HepG2 (cell line): Measurements from ENCODE around the gene KLF15. TPM values are rescaled to one million over a fixed set of nuclear protein-coding genes. Genes with fewer than 3 reads are reported as not detected.

Experiments used
- ATAC-seq: fragments of 200-7000 bp; cut with Tn5 transposase; 3 replicates; pipeline ENCODE4 v1.9.1; 2020; ENCODE audit warnings: mild to moderate bottlenecking, moderate library complexity
- BruUV-seq: library from RNA; stranded (reverse); fragments of 400-500 nt; replicated peaks from 2 replicates; lab custom pipeline; 2021; lab: Mats Ljungman, UMichigan
- CTCF ChIA-PET: fragments of 300-600 bp; formaldehyde crosslinking; extraction: SDS; loops from one replicate; lab custom pipeline; 2021; ENCODE audit warnings: low total read pairs, inconsistent platforms, low intra/inter-chr PET ratio; lab: Yijun Ruan, JAX
- POLR2A ChIA-PET: fragments of 350-600 bp; sonication (Branson Sonifier 250); formaldehyde crosslinking; loops from one replicate; lab custom pipeline; 2020; ENCODE audit warnings: antibody characterized with exemption, inconsistent platforms; lab: Yijun Ruan, JAX
- DNase-seq: peaks from one replicate; pipeline ENCODE4 v3.0.0-alpha.2; 2015; ENCODE audit warnings: low spot score
- FAIRE-seq: peaks from 3 replicates; lab custom pipeline; 2011; peaks lifted over from hg19 to GRCh38; lab: Jason Lieb, UNC
- H2AFZ ChIP-seq: one replicate; pipeline ENCODE4 v1.6.1; 2011; ENCODE audit warnings: low read length, inconsistent platforms
- H3K27ac ChIP-seq: fragments of 300-600 bp; 3 replicates; pipeline ENCODE4 v1.8.0; 2011; ENCODE audit warnings: mixed run types, mild to moderate bottlenecking, mixed read lengths, low read length, inconsistent platforms; ENCODE audit not compliant: insufficient read depth; ENCODE audit errors: extremely low read length
- H3K27me3 ChIP-seq, 2 experiments: fragments of 200-600 bp in 1 of 2; 2 replicates in 1 of 2; 3 replicates in 1 of 2; pipeline versions ENCODE4 v1.6.0 to v1.8.0; 2011; ENCODE audit warnings: low read length in 2 of 2, mild to moderate bottlenecking in 2 of 2, moderate library complexity in 2 of 2, inconsistent platforms in 1 of 2; ENCODE audit not compliant: insufficient read depth in 2 of 2, control insufficient read depth in 1 of 2
- H3K36me3 ChIP-seq, 2 experiments: fragments of 200-600 bp in 1 of 2; replicated peaks in 1 of 2; 2 replicates in 1 of 2; 3 replicates in 1 of 2; pipeline versions ENCODE4 v1.5.1 to v1.8.0; 2011; ENCODE audit warnings: low read length in 2 of 2, inconsistent platforms in 1 of 2; ENCODE audit not compliant: insufficient read depth in 2 of 2, control insufficient read depth in 1 of 2
- H3K4me1 ChIP-seq: 2 replicates; pipeline ENCODE4 v1.5.1; 2012; ENCODE audit warnings: low read length, inconsistent platforms; ENCODE audit not compliant: insufficient read depth
- H3K4me2 ChIP-seq: 2 replicates; pipeline ENCODE4 v1.6.0; 2011; ENCODE audit warnings: low read depth, low read length, inconsistent platforms
- H3K4me3 ChIP-seq, 3 experiments: fragments of 200-600 bp in 1 of 3; sonication (generic), shearing (Covaris generic) in 1 of 3; replicated peaks in 1 of 3; 2 replicates each; pipeline ENCODE4 v1.5.1; 2011 to 2016; ENCODE audit warnings: low read length in 3 of 3, inconsistent platforms in 2 of 3, low read depth in 2 of 3, mild to moderate bottlenecking in 2 of 3, control low read depth in 1 of 3, mixed read lengths in 1 of 3; ENCODE audit not compliant: insufficient read depth in 1 of 3
- H3K79me2 ChIP-seq: one replicate; pipeline ENCODE4 v1.6.1; 2011; ENCODE audit warnings: low read length, inconsistent platforms; ENCODE audit not compliant: insufficient read depth
- H3K9ac ChIP-seq: 2 replicates; pipeline ENCODE4 v1.6.0; 2011; ENCODE audit warnings: mild to moderate bottlenecking, low read depth, low read length, inconsistent platforms; ENCODE audit not compliant: insufficient read depth
- H3K9me3 ChIP-seq: 2 replicates; pipeline ENCODE4 v1.5.1; 2012; ENCODE audit warnings: mild to moderate bottlenecking, low read length
- H4K20me1 ChIP-seq: 2 replicates; pipeline ENCODE4 v1.6.0; 2011; ENCODE audit warnings: inconsistent platforms, mild to moderate bottlenecking, low read length, moderate library complexity; ENCODE audit not compliant: insufficient read depth
- AGO2 ChIP-seq: fragments of 200-400 bp; formaldehyde crosslinking; optimal IDR thresholded peaks from 2 replicates; pipeline ENCODE3; 2017; ENCODE audit warnings: mild to moderate bottlenecking, low read depth, low read length, moderate library complexity
- FUBP1 ChIP-seq: sonication (generic); formaldehyde crosslinking; IDR thresholded peaks from 2 replicates; pipeline ENCODE4 v1.5.1; 2020; ENCODE audit warnings: missing genetic modification reagents, mild to moderate bottlenecking, borderline replicate concordance
- SP140L ChIP-seq: sonication (generic); formaldehyde crosslinking; IDR thresholded peaks from 2 replicates; pipeline ENCODE4 v1.4.0; 2020; ENCODE audit warnings: missing genetic modification reagents, borderline replicate concordance
- ZNF30 ChIP-seq: sonication (generic); formaldehyde crosslinking; IDR thresholded peaks from 2 replicates; pipeline ENCODE4 v1.5.0; 2020; ENCODE audit warnings: mild to moderate bottlenecking, missing genetic modification reagents
- ZNF333 ChIP-seq: sonication (generic); formaldehyde crosslinking; IDR thresholded peaks from 2 replicates; pipeline ENCODE4 v1.4.0; 2020; ENCODE audit warnings: mild to moderate bottlenecking, missing genetic modification reagents, borderline replicate concordance
- ZNF564 ChIP-seq: sonication (generic); formaldehyde crosslinking; IDR thresholded peaks from 2 replicates; pipeline ENCODE4 v1.8.1; 2023; ENCODE audit warnings: mild to moderate bottlenecking, missing genetic modification reagents
- WGBS: methylation state at CpG from one replicate; pipeline ENCODE4 v1.1.6; 2017; ENCODE audit warnings: low lambda C conversion rate; 5-methylcytosine and 5-hydroxymethylcytosine counted together
- in situ Hi-C: cut with HindIII; loops from 2 replicates; pipeline ENCODE4 v1.10.0; 2017; ENCODE audit warnings: low pct_unique_long_range_greater_than_20kb; ENCODE audit not compliant: extremely low pct_ligation_motif_present
- intact Hi-C: fragments of 100-400 bp; cut with micrococcal nuclease; formaldehyde crosslinking; loops from one replicate; pipeline ENCODE4 v1.10.0; 2022; ENCODE audit not compliant: unreplicated experiment
- polyA plus RNA-seq, 8 experiments: library from polyadenylated mRNA; depleted of rRNA in 3 of 8; stranded (reverse) in 7 of 8; unstranded in 1 of 8; fragments of >200 nt; fragmentation: Illumina TruSeq in 4 of 8; extraction: Trizol in 4 of 8; gene quantifications; 2 replicates each; pipeline versions ENCODE4 v1.2.1 to v1.2.3, GENCODE V29; 2011 to 2016; ENCODE audit warnings: low read depth in 4 of 8, missing spikeins in 1 of 8, mixed read lengths in 1 of 8; ENCODE audit not compliant: insufficient read depth in 1 of 8
- total RNA-seq, 5 experiments: library from RNA; depleted of rRNA; stranded (reverse); fragments of >200 nt; fragmentation: Illumina TruSeq; extraction: Trizol; gene quantifications; 2 replicates each; pipeline ENCODE4 v1.2.3, GENCODE V29; 2016; ENCODE audit warnings: low read depth in 1 of 5
- TF ChIP-seq, protein P1 (sequence below): IDR thresholded peaks from 2 replicates; pipeline ENCODE4 v1.4.0; 2020; ENCODE audit warnings: mild to moderate bottlenecking, missing genetic modification reagents

Gene KLF15
- total and polyA plus RNA-seq, 2 of the 13 experiments (the other 11 are each of a cell fraction or from before 2014, with no cell fraction given), result 7.1 to 7.8 TPM

DNA sequence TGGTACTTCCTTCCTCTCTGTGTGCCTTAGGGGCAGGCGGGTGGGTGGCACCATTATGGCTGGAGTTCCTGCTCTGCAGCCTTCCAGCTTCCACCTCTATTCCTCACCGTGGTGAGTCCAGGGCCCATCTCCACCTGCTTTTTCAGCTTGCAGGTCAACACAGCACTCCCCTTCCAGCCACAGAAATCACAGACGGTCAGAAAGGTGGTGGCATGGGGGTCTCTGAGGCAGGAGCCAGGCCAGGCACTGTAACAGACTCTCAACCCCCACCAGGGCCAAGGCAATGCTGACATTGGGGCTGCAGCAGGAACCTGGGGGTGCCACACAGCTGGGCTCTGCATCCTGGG lies 16.6 kb downstream of the KLF15 start:
- no peak for ATAC-seq
- 78% methylated on average over 3 of the region's 3 CpGs for WGBS
- peak overlapping the region; percentile 52 for H3K27ac ChIP-seq

GRCh38 chr3:126340081-126340511 lies 17.1 kb downstream of the KLF15 start:
- POLR2A ChIA-PET, result no interaction called here
- H3K27me3 ChIP-seq, result no peaks in the 10 kb centered on the region; a peak in 1 of 5 replicates
- no peaks in the 10 kb centered on the region for H3K36me3 ChIP-seq
- no peak overlapping the region for H3K4me2 ChIP-seq
- H3K4me1 ChIP-seq, result peaks cover 38% of the 10 kb centered on the region
- H4K20me1 ChIP-seq, result no peaks in the 10 kb centered on the region
- CTCF ChIA-PET, result no interaction called here
- no peak overlapping the region for H3K9ac ChIP-seq
- H3K27ac ChIP-seq, result no peak overlapping the region
- no peak for FAIRE-seq
- in situ Hi-C loops (no loop called here), intact Hi-C loops (loop anchor here (5.0 kb wide), 1 partner anchor 73 kb away; no protein-coding TSS in a partner anchor)
- no TSS peak for BruUV-seq
- DNase-seq, result no peak
- no peaks in the 10 kb centered on the region for H3K9me3 ChIP-seq
- no peaks in the 10 kb centered on the region for H3K79me2 ChIP-seq
- ATAC-seq, result no peak
- WGBS, result 84% methylated on average over 4 of the region's 4 CpGs
- no peak overlapping the region for H3K4me3 ChIP-seq
- TF ChIP-seq ZNF333, result 0 out of 2 replicates have a peak, but pooled peaks have one; percentile 71
- no peak for TF ChIP-seq SP140L
- TF ChIP-seq, protein P1, sequence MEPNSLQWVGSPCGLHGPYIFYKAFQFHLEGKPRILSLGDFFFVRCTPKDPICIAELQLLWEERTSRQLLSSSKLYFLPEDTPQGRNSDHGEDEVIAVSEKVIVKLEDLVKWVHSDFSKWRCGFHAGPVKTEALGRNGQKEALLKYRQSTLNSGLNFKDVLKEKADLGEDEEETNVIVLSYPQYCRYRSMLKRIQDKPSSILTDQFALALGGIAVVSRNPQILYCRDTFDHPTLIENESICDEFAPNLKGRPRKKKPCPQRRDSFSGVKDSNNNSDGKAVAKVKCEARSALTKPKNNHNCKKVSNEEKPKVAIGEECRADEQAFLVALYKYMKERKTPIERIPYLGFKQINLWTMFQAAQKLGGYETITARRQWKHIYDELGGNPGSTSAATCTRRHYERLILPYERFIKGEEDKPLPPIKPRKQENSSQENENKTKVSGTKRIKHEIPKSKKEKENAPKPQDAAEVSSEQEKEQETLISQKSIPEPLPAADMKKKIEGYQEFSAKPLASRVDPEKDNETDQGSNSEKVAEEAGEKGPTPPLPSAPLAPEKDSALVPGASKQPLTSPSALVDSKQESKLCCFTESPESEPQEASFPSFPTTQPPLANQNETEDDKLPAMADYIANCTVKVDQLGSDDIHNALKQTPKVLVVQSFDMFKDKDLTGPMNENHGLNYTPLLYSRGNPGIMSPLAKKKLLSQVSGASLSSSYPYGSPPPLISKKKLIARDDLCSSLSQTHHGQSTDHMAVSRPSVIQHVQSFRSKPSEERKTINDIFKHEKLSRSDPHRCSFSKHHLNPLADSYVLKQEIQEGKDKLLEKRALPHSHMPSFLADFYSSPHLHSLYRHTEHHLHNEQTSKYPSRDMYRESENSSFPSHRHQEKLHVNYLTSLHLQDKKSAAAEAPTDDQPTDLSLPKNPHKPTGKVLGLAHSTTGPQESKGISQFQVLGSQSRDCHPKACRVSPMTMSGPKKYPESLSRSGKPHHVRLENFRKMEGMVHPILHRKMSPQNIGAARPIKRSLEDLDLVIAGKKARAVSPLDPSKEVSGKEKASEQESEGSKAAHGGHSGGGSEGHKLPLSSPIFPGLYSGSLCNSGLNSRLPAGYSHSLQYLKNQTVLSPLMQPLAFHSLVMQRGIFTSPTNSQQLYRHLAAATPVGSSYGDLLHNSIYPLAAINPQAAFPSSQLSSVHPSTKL (CRISPR knock-in tag), result no peak
- no peak for TF ChIP-seq FUBP1 (CRISPR knock-in tag)
- no peak for TF ChIP-seq AGO2
- H2AFZ ChIP-seq, result no peak overlapping the region

More for the DNA sequence above, 16.6 kb downstream of the KLF15 start:
- no peaks in the 10 kb centered on the region for H3K36me3 ChIP-seq
- peaks cover 38% of the 10 kb centered on the region for H3K4me1 ChIP-seq
- CTCF ChIA-PET, result no interaction called here
- H3K4me2 ChIP-seq, result peak overlapping the region; percentile 77; the same call in 1 of the 2 replicates
- no peaks in the 10 kb centered on the region for H4K20me1 ChIP-seq
- in situ Hi-C loops (no loop called here), intact Hi-C loops (loop anchor here (5.0 kb wide), 1 partner anchor 73 kb away; no protein-coding TSS in a partner anchor)
- FAIRE-seq, result no peak
- no peaks in the 10 kb centered on the region for H3K9me3 ChIP-seq
- no peak for DNase-seq
- no TSS peak for BruUV-seq
- H3K9ac ChIP-seq, result no peak overlapping the region
- POLR2A ChIA-PET, result no interaction called here
- no peaks in the 10 kb centered on the region; a peak in 1 of 5 replicates for H3K27me3 ChIP-seq
- H3K4me3 ChIP-seq, result no peak overlapping the region
- no peaks in the 10 kb centered on the region for H3K79me2 ChIP-seq
- TF ChIP-seq ZNF30 (CRISPR knock-in tag) (0 out of 2 replicates have a peak, but pooled peaks have one; percentile 61), ZNF564 (CRISPR knock-in tag) (no peak)
- H2AFZ ChIP-seq, result no peak overlapping the region
